ENCODE data around the gene CCL7. TPM values are rescaled to one million over a fixed set of nuclear protein-coding genes. Genes with fewer than 3 reads are reported as not detected.

CCL7 gene
- total and polyA plus RNA-seq, 4 donors: not detected

- WGBS: 84% methylated on average over 6 of the region's 6 CpGs
Measured at GRCh38 chr17:34236281-34236892, 33.6 kb upstream of the CCL7 start.

GRCh38 chr17:34237458-34237857 is 32.6 kb upstream of the CCL7 start:
- Histone ChIP-seq H3K4me3 (ENCODE audit: low read depth in 1 of 3, low read length in 3 of 3) (no peak overlapping the region), H3K9ac (ENCODE audit: low read depth in 1 of 2, low read length in 2 of 2) (no peak overlapping the region), H3K36me3 (ENCODE audit: control insufficient read depth in 4 of 4, insufficient read depth in 3 of 4, low read depth in 1 of 4, low read length in 3 of 4) (no peaks in the 10 kb centered on the region), H3K27me3 (ENCODE audit: control insufficient read depth in 4 of 4, insufficient read depth in 4 of 4, low read length in 3 of 4) (no peaks in the 10 kb centered on the region), H3K27ac (ENCODE audit: low read depth in 1 of 2, low read length in 2 of 2) (no peak overlapping the region), H3K9me3 (ENCODE audit: control insufficient read depth in 4 of 4, low read length in 3 of 4) (no peaks in the 10 kb centered on the region), H3K4me1 (ENCODE audit: control insufficient read depth in 4 of 4, insufficient read depth in 4 of 4, low read length in 3 of 4) (peaks cover 0 to 22% (median 16%) of the 10 kb centered on the region in 4 donors)
- no peak for TF ChIP-seq JUND (IDR thresholded peaks at IDR 0.05)
- TF ChIP-seq TAF1 (conservative IDR thresholded peaks at IDR 0.05): no peak
- TF ChIP-seq MAX (IDR thresholded peaks at IDR 0.05): no peak
- no peak for TF ChIP-seq RAD21 (IDR thresholded peaks at IDR 0.05)
- no peak for DNase-seq (ENCODE audit: low spot score)
- 86% methylated on average over 3 of the region's 3 CpGs for WGBS

More at GRCh38 chr17:34236281-34236892, 33.6 kb upstream of the CCL7 start:
- Histone ChIP-seq H3K4me3 (ENCODE audit: low read depth in 1 of 3, low read length in 3 of 3) (no peak overlapping the region), H3K9me3 (ENCODE audit: control insufficient read depth in 4 of 4, low read length in 3 of 4) (no peaks in the 10 kb centered on the region), H3K9ac (ENCODE audit: low read depth in 1 of 2, low read length in 2 of 2) (no peak overlapping the region), H3K36me3 (ENCODE audit: control insufficient read depth in 4 of 4, insufficient read depth in 3 of 4, low read depth in 1 of 4, low read length in 3 of 4) (no peaks in the 10 kb centered on the region), H3K4me1 (ENCODE audit: control insufficient read depth in 4 of 4, insufficient read depth in 4 of 4, low read length in 3 of 4) (peaks cover 0 to 18% (median 11%) of the 10 kb centered on the region in 4 donors), H3K27me3 (ENCODE audit: control insufficient read depth in 4 of 4, insufficient read depth in 4 of 4, low read length in 3 of 4) (no peaks in the 10 kb centered on the region), H3K27ac (ENCODE audit: low read depth in 1 of 2, low read length in 2 of 2) (peak overlapping the region; percentile 28 to 31)
- no peak for DNase-seq (ENCODE audit: low spot score)
- TF ChIP-seq NR2F2 (IDR thresholded peaks at IDR 0.05) (no peak), YY1 (IDR thresholded peaks at IDR 0.05) (no peak), SP1 (IDR thresholded peaks at IDR 0.05) (no peak), ATF3 (IDR thresholded peaks at IDR 0.05) (no peak), EGR1 (IDR thresholded peaks at IDR 0.05; ENCODE audit: low read depth in 2 of 2) (no peak), ZBTB33 (IDR thresholded peaks at IDR 0.05) (no peak), CTCF (IDR thresholded peaks at IDR 0.05; ENCODE audit: low read depth, low read length, missing input control) (no peak), MAX (IDR thresholded peaks at IDR 0.05) (no peak), HNF4A (conservative IDR thresholded peaks at IDR 0.05) (no peak)

GRCh38 chr17:34241062-34241461 is 29.0 kb upstream of the CCL7 start:
- Histone ChIP-seq H3K4me3 (ENCODE audit: low read depth in 1 of 3, low read length in 3 of 3) (no peak overlapping the region), H3K4me1 (ENCODE audit: control insufficient read depth in 4 of 4, insufficient read depth in 4 of 4, low read length in 3 of 4) (peaks cover 0 to 9% (median 6%) of the 10 kb centered on the region in 4 donors), H3K9ac (ENCODE audit: low read depth in 1 of 2, low read length in 2 of 2) (no peak overlapping the region), H3K36me3 (ENCODE audit: control insufficient read depth in 4 of 4, insufficient read depth in 3 of 4, low read depth in 1 of 4, low read length in 3 of 4) (no peaks in the 10 kb centered on the region), H3K27ac (ENCODE audit: low read depth in 1 of 2, low read length in 2 of 2) (peak overlapping the region in 1 of 2 donors; percentile 6), H3K9me3 (ENCODE audit: control insufficient read depth in 4 of 4, low read length in 3 of 4) (no peaks in the 10 kb centered on the region), H3K27me3 (ENCODE audit: control insufficient read depth in 4 of 4, insufficient read depth in 4 of 4, low read length in 3 of 4) (no peaks in the 10 kb centered on the region)
- 38% methylated on average over 4 of the region's 4 CpGs for WGBS
- TF ChIP-seq RAD21 (IDR thresholded peaks at IDR 0.05): peak in 1 of 2 donors; percentile 9
- no peak for TF ChIP-seq RXRA (IDR thresholded peaks at IDR 0.05)
- TF ChIP-seq GABPA (IDR thresholded peaks at IDR 0.05 in 1 of 2, conservative IDR thresholded peaks at IDR 0.05 in 1 of 2): no peak
- TF ChIP-seq NR2F2 (IDR thresholded peaks at IDR 0.05): peak; percentile 77
- no peak for TF ChIP-seq FOXA2 (IDR thresholded peaks at IDR 0.05)
- TF ChIP-seq HNF4A (conservative IDR thresholded peaks at IDR 0.05): no peak
- TF ChIP-seq FOXA1 (IDR thresholded peaks at IDR 0.05): no peak
- no peak for TF ChIP-seq SP1 (IDR thresholded peaks at IDR 0.05)
- TF ChIP-seq ATF3 (IDR thresholded peaks at IDR 0.05): no peak
- TF ChIP-seq MAX (IDR thresholded peaks at IDR 0.05): peak; percentile 15
- DNase-seq (ENCODE audit: low spot score): no peak

All from liver (tissue), 9 donors.